GM12891 (cell line): ENCODE measurements around the gene GRIK2.

ENCODE experiments used
- DNase-seq: peaks from one replicate; pipeline ENCODE4 v3.0.0; 2011; ENCODE audit warnings: low spot score; ENCODE audit not compliant: insufficient read length
- FAIRE-seq: peaks from 2 replicates; lab custom pipeline; 2011; peaks lifted over from hg19 to GRCh38; lab: Jason Lieb, UNC
- PAX5 ChIP-seq: IDR thresholded peaks from 2 replicates; pipeline ENCODE4 v1.6.1; 2011; ENCODE audit warnings: low read length, moderate library complexity, mild to moderate bottlenecking; ENCODE audit not compliant: insufficient read depth, severe bottlenecking
- POLR2A ChIP-seq: IDR thresholded peaks from 2 replicates; pipeline ENCODE4 v1.6.1; 2011; ENCODE audit warnings: low read depth, low read length, control low read depth
- POLR2AphosphoS5 ChIP-seq: IDR thresholded peaks from 2 replicates; pipeline ENCODE4 v1.6.1; 2011; ENCODE audit warnings: low read depth, low read length, control low read depth
- POU2F2 ChIP-seq: IDR thresholded peaks from 2 replicates; pipeline ENCODE4 v1.6.1; 2011; ENCODE audit warnings: low read depth, mild to moderate bottlenecking, control low read depth, low read length, moderate library complexity
- SPI1 ChIP-seq: IDR thresholded peaks from 2 replicates; pipeline ENCODE4 v1.6.1; 2011; ENCODE audit warnings: low read depth, low read length, control low read depth
- TAF1 ChIP-seq: IDR thresholded peaks from 2 replicates; pipeline ENCODE4 v1.6.1; 2011; ENCODE audit warnings: low read depth, low read length, control low read depth

Gene GRIK2

GRCh38 chr6:101527467-101527866, 134.0 kb downstream of the GRIK2 start:
- TF ChIP-seq PAX5, result no peak
- TF ChIP-seq POU2F2, result no peak
- no peak for TF ChIP-seq POLR2A
- TF ChIP-seq SPI1, result no peak
- TF ChIP-seq POLR2AphosphoS5, result no peak
- TF ChIP-seq TAF1, result no peak
- FAIRE-seq, result no peak
- no peak for DNase-seq

- TF ChIP-seq POU2F2, result no peak
- no peak for TF ChIP-seq POLR2AphosphoS5
- no peak for TF ChIP-seq TAF1
- no peak for TF ChIP-seq SPI1
- TF ChIP-seq POLR2A, result no peak
- TF ChIP-seq PAX5, result no peak
- FAIRE-seq, result no peak
- DNase-seq, result no peak
Measured at GRCh38 chr6:101528801-101529200, 135.3 kb downstream of the GRIK2 start.

- no peak for FAIRE-seq
- DNase-seq, result no peak
- TF ChIP-seq POLR2A (no peak), TAF1 (no peak), SPI1 (no peak), POLR2AphosphoS5 (no peak), PAX5 (no peak), POU2F2 (no peak)
Measured at GRCh38 chr6:101531538-101531937, 138.0 kb downstream of the GRIK2 start.

DNA sequence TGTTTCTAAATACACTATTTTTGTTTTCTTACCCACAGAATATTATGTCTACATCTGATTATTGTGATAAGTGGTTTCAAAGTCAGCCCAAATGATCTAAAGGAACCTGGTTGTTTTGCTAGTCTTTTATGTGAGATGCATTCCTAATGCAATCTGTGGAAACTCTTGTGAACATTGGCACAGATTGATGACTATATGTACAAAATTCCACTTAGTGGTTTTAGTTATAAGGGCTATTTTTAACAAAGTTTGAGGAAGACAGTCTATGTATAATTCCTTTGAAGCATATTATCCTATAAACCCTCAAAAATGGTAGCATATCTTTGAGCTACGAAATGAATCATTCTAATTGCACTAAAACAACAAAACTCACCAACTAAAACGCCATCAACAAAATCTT, 140.9 kb downstream of the GRIK2 start:
- FAIRE-seq, result no peak
- no peak for DNase-seq
- no peak for TF ChIP-seq SPI1
- no peak for TF ChIP-seq POLR2A
- TF ChIP-seq POU2F2, result no peak
- TF ChIP-seq POLR2AphosphoS5, result no peak
- no peak for TF ChIP-seq TAF1
- TF ChIP-seq PAX5, result no peak

DNA sequence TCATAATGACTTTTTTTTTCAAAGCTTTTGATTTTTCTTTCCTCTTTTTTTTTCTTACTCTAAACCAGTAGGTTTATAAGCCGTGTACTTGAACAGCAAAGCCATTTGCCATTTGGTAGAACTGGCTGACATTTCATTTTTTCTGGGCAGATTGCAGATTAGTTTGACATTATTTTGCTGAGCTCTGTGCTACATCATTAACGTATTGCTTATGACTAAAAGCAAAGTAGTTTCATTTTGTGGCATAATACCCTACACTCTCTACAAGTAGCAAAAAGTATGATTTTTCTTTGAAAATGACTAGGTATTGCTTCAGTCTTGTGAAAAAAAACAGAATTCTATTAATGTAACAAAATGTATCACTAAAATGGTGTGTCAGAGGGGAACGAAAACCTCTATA, 141.3 kb downstream of the GRIK2 start:
- TF ChIP-seq POLR2AphosphoS5, result no peak
- no peak for TF ChIP-seq PAX5
- TF ChIP-seq SPI1, result no peak
- TF ChIP-seq TAF1, result no peak
- no peak for TF ChIP-seq POU2F2
- no peak for TF ChIP-seq POLR2A
- DNase-seq, result no peak
- no peak for FAIRE-seq

GRCh38 chr6:101537753-101538316, 144.3 kb downstream of the GRIK2 start:
- TF ChIP-seq PAX5 (no peak), TAF1 (no peak), POLR2A (no peak), SPI1 (no peak), POU2F2 (no peak), POLR2AphosphoS5 (no peak)
- FAIRE-seq (no peak), DNase-seq (no peak)

GRCh38 chr6:101539510-101540245, 146.2 kb downstream of the GRIK2 start:
- TF ChIP-seq SPI1 (no peak), POLR2A (no peak), POU2F2 (no peak), POLR2AphosphoS5 (no peak), TAF1 (no peak), PAX5 (no peak)
- DNase-seq, result no peak
- FAIRE-seq, result no peak

DNA sequence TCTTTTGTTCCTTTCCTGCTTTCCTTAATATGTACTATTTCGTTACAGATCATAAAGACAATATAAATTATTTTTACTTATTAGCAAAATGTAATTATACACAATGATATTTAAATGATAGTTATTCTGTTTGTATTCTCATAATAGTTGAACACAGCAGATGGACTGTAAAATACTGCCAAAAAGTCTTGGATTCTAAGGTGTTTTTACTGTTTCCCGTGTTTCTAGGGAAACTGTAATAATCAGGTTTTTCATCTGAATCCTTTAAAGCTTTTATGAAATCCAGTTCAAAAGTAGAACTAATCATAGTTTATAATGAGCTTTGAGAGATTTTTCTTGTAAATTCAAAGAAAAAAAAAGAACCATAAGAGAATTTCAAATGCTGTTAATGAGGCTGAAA, 148.4 kb downstream of the GRIK2 start:
- TF ChIP-seq TAF1, result no peak
- DNase-seq (no peak), FAIRE-seq (no peak)

- no peak for DNase-seq
- TF ChIP-seq PAX5, result no peak
- TF ChIP-seq TAF1, result no peak
- no peak for FAIRE-seq
Measured at GRCh38 chr6:101543796-101544195, 150.3 kb downstream of the GRIK2 start.

GRCh38 chr6:101544286-101544685, 150.8 kb downstream of the GRIK2 start:
- DNase-seq (no peak), FAIRE-seq (no peak)
- TF ChIP-seq POLR2A (no peak), TAF1 (no peak), POU2F2 (no peak), POLR2AphosphoS5 (no peak), PAX5 (no peak), SPI1 (no peak)

- DNase-seq (no peak), FAIRE-seq (no peak)
- TF ChIP-seq POLR2AphosphoS5 (no peak), POLR2A (no peak), PAX5 (no peak), TAF1 (no peak), POU2F2 (no peak), SPI1 (no peak)
Measured at GRCh38 chr6:101545191-101545590, 151.7 kb downstream of the GRIK2 start.
